HCT116 (cell line): ENCODE measurements around the gene UBE2D3.

Source experiments
- EZH2 ChIP-seq: fragments of 200-600 bp; sonication (generic); IDR thresholded peaks from 2 replicates; pipeline ENCODE4 v1.6.1; 2017; ENCODE audit warnings: antibody characterized with exemption, mixed run types
- POLR2A ChIP-seq: IDR thresholded peaks from 2 replicates; pipeline ENCODE4 v1.7.0; 2011; ENCODE audit warnings: borderline replicate concordance; ENCODE audit not compliant: insufficient read depth, insufficient read length; ENCODE audit errors: extremely low read depth
- POLR2AphosphoS5 ChIP-seq: IDR thresholded peaks from 2 replicates; pipeline ENCODE4 v1.6.1; 2011; ENCODE audit warnings: mild to moderate bottlenecking, low read depth, low read length, moderate library complexity
- TF ChIP-seq, protein P1 (sequence below), 3 experiments: fragments of 200-600 bp in 1 of 3; sonication (generic) in 1 of 3; IDR thresholded peaks in 2 of 3; conservative IDR thresholded peaks in 1 of 3; 2 replicates each; pipeline ENCODE4 v1.5.1; 2012 to 2017; ENCODE audit warnings: low read depth in 2 of 3, low read length in 2 of 3, antibody characterized with exemption in 1 of 3, borderline replicate concordance in 1 of 3, control low read depth in 1 of 3, mild to moderate bottlenecking in 1 of 3, mixed read lengths in 1 of 3, mixed run types in 1 of 3, moderate library complexity in 1 of 3; ENCODE audit not compliant: insufficient read depth in 1 of 3

DNA sequence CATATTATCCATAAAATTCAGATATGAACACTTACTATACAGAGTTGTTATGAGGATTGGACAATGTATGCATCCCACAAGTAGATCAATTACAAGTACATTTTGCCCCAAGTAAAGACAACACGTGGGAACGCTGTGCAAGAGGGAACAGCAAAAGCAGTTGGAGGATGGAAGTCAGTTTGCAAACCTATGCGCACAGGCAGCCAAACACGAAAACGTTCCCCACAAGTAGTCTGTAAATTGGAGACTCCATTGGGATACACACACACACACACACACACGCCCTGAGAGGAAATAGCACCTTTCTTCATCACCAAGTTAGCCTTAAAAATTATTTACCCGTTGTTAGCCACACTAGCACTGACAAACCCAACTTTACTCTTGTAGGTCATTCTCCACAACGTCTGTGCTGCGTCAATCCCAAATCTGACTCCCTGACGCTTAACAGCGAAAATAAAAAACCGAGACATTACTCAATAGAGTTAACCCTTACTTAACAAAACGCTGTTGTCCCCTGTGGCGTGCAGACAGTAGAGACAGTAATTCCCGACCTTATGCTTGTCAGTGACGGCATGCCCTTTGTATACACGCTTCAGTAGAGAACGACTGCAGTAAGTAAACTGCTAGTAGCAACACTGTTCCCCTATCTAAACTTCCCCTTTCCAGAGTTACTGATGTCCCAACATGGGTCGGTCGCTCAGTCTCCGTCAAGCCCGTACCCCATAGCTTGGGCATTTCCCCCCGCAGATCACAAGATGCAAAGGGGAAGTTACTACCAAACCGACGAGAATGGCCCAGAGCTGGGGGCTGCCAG lies 67.3 kb downstream of the UBE2D3 start:
- TF ChIP-seq POLR2A, result no peak
- no peak for TF ChIP-seq POLR2AphosphoS5
- TF ChIP-seq, protein P1, sequence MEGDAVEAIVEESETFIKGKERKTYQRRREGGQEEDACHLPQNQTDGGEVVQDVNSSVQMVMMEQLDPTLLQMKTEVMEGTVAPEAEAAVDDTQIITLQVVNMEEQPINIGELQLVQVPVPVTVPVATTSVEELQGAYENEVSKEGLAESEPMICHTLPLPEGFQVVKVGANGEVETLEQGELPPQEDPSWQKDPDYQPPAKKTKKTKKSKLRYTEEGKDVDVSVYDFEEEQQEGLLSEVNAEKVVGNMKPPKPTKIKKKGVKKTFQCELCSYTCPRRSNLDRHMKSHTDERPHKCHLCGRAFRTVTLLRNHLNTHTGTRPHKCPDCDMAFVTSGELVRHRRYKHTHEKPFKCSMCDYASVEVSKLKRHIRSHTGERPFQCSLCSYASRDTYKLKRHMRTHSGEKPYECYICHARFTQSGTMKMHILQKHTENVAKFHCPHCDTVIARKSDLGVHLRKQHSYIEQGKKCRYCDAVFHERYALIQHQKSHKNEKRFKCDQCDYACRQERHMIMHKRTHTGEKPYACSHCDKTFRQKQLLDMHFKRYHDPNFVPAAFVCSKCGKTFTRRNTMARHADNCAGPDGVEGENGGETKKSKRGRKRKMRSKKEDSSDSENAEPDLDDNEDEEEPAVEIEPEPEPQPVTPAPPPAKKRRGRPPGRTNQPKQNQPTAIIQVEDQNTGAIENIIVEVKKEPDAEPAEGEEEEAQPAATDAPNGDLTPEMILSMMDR (IDR thresholded peaks at IDR 0.05 in 2 of 3, conservative IDR thresholded peaks at IDR 0.05 in 1 of 3; ENCODE audit: borderline replicate concordance in 1 of 3, insufficient read depth in 1 of 3, low read depth in 2 of 3, low read length in 2 of 3), result no peak
- TF ChIP-seq EZH2, result no peak
